ENCODE data around the gene CDC42EP2.

The CDC42EP2 gene

DNA sequence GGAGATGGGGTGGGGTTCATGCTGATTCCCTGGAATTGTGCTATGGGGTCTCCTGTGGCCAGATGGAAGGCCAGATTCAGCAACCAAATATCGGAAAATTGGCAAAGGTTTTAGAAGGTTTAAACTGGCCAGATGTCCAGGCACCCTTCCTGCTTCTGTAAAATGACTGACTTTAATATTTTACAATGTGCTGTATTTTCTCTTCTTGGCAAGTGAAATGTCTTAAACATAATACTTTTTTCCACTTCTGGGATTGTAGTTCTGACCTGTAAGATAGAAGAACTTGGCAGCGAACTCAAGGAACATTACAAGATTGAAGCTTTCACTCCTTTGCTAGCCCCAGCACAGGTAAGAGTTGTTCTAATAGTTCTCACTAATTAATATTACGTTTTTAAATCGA, 35.4 kb upstream of the CDC42EP2 start:
- TF ChIP-seq, protein P1, sequence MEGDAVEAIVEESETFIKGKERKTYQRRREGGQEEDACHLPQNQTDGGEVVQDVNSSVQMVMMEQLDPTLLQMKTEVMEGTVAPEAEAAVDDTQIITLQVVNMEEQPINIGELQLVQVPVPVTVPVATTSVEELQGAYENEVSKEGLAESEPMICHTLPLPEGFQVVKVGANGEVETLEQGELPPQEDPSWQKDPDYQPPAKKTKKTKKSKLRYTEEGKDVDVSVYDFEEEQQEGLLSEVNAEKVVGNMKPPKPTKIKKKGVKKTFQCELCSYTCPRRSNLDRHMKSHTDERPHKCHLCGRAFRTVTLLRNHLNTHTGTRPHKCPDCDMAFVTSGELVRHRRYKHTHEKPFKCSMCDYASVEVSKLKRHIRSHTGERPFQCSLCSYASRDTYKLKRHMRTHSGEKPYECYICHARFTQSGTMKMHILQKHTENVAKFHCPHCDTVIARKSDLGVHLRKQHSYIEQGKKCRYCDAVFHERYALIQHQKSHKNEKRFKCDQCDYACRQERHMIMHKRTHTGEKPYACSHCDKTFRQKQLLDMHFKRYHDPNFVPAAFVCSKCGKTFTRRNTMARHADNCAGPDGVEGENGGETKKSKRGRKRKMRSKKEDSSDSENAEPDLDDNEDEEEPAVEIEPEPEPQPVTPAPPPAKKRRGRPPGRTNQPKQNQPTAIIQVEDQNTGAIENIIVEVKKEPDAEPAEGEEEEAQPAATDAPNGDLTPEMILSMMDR (conservative IDR thresholded peaks at IDR 0.05; ENCODE audit: low read depth, low read length): no peak
- no peak overlapping the region for H3K4me3 ChIP-seq (ENCODE audit: low read depth, low read length)
- DNase-seq (ENCODE audit: low read depth): no peak

DNA sequence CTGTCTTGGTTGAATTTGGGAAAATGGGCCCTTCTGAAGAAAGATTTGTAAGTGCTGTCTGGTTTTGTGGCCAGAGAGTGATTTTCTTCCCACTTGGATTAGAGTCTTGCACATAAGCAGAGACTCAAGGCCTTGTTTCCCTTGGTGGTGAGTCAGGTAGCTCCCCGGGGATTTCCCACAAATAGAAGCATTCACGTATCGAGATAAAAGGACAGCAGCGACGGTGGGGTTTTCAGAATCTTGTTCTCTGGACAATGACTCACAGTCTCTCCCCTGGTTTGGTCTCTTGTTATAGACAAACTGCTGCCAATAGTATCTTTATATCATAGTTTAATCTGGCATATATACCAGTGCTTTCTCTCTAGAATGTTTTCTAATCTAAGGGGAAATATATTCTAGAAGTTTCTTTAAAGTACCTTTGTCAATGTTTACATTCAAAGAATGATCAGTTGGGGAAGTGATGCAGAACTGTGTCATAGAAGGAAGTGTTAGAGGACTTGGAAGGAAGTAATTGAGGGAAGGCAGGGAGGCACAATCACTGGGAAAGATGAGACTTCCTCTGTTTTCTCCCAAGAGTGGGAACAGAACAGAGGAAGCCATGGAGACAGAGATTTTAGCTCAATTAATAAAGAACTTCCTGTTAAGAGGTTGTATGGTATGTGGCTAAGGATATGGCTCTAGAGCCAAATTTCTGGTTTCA, 34.8 kb upstream of the CDC42EP2 start:
- TF ChIP-seq, protein P1 (conservative IDR thresholded peaks at IDR 0.05; ENCODE audit: low read depth, low read length): no peak
- peak; percentile 96 for DNase-seq (ENCODE audit: low read depth)
- no peak overlapping the region for H3K4me3 ChIP-seq (ENCODE audit: low read depth, low read length)

DNA sequence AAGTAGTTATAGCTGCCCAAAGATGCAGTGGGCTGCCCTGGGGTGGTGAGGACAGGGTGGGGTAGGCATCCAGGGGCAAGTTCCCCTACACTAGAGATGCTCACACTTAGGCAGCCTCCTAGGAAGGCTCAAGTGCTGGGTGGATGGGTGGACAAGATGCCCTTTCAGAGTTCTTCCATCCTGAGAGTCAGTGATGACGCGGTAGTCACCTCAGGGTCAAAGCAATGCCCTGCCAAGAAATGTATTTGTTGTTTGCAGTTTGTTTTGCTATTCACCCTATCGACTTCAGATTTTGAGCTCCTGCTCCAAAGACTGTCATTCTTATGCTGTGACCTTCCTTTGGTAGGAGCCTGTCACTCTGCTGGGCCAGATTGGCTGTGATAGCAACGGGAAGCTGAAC, 34.0 kb upstream of the CDC42EP2 start:
- peak; percentile 59 for DNase-seq (ENCODE audit: low read depth)
- H3K4me3 ChIP-seq (ENCODE audit: low read depth, low read length): no peak overlapping the region
- TF ChIP-seq, protein P1 (conservative IDR thresholded peaks at IDR 0.05; ENCODE audit: low read depth, low read length): no peak

DNA sequence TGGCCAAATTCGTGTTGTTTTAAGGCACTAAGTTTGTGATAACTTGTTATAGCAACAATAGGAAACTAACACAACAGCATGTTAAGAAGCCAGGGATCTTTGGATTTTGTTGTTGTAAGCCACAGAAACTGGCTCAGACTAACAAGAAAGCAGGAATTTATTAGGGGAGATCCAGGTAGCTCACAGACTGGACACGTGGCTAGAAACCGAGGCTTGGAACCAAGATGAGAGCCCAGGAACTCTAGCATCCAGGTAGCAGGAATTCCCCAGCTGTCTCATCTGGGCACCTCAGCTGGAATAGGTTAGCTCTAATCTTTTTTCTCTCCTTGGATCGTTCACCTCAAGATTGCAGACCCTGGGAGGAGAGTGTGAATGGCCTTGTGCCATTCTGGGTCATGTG, 28.0 kb upstream of the CDC42EP2 start:
- no peak overlapping the region for H3K4me3 ChIP-seq (ENCODE audit: low read depth, low read length)
- TF ChIP-seq, protein P1 (conservative IDR thresholded peaks at IDR 0.05; ENCODE audit: low read depth, low read length): no peak
- no peak for DNase-seq (ENCODE audit: low read depth)

DNA sequence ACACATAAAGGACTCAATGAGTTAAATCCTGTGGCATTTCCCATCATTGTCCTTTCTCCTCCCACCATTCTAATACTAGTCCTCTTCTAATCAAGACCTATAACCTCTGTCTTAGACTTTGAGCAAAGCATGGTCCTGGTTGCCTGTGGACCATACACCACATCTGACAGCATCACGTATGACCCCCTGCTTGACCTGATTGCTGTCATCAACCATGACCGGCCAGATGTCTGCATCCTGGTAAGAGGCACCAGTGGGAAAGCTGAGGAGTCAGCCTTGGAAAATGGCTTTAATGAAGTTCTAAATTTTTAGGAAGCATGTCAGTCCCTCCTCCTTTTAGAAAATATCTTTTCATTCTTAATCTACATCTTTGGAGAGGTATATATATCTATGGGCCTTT, 27.1 kb upstream of the CDC42EP2 start:
- no peak overlapping the region for H3K4me3 ChIP-seq (ENCODE audit: low read depth, low read length)
- DNase-seq (ENCODE audit: low read depth): no peak
- TF ChIP-seq, protein P1 (conservative IDR thresholded peaks at IDR 0.05; ENCODE audit: low read depth, low read length): no peak

DNA sequence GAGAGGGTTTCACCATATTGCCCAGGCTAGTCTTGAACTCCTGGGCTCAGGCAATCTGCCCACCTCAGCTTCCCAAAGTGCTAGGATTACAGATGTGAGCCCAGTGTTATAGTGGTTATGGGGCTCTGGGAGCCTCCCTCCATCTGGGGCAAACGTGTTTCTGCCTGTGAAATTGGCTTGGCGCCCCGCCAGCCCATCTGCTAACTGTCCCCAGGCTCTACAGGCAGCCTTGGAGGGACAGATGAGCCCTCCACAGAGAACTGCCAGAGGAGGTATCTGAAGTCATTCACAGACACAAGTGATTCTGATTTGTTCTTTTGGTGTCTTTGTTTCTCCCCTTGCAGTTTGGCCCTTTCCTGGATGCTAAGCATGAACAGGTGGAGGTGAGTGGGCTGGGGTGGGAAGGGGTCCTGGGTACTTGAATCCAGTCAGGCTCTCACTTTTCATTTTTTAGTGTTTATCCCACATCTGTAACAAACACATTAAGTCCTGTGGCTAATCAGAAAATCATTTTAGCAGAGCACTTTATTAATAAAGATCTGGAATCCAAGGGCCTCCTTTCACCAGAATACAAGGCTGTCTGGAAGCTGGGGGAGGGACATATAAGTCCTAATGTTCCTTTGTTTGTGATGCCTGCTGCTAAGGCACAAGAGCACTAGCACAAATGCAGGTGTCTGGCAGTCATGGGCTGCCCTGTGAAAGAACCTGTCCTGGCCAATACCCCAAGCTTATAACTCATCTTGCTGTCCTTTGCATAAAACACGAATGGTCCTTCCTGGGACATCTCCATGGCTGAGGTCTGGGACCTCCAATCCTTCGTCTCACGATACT, 25.7 kb upstream of the CDC42EP2 start:
- no peak for DNase-seq (ENCODE audit: low read depth)
- TF ChIP-seq, protein P1 (conservative IDR thresholded peaks at IDR 0.05; ENCODE audit: low read depth, low read length): no peak
- H3K4me3 ChIP-seq (ENCODE audit: low read depth, low read length): no peak overlapping the region

Measured in choroid plexus epithelial cell (primary cell).